ENCODE measurements around the gene AOAH. TPM values are rescaled to one million over a fixed set of nuclear protein-coding genes. Genes with fewer than 3 reads are reported as not detected.
"Not testable (repeated sequence)": the region's sequence is repeated elsewhere in the genome, so short reads cannot be mapped to it uniquely, and the experiment has no call there.

AOAH gene
- total RNA-seq, 6 experiments from 2014 or later: not detected

- peak; percentile 0 for DNase-seq
- Mint-ChIP-seq H3K27me3 (ENCODE audit: insufficient read depth) (peaks cover 5% of the 10 kb centered on the region; the same call in 1 of the 2 replicates), H3K27ac (no peak overlapping the region), H3K4me3 (no peak overlapping the region), H3K4me1 (ENCODE audit: low read depth) (no peaks in the 10 kb centered on the region), H3K9me3 (no peaks in the 10 kb centered on the region), H3K36me3 (ENCODE audit: low read depth) (no peaks in the 10 kb centered on the region)
- TF ChIP-seq, protein P1, sequence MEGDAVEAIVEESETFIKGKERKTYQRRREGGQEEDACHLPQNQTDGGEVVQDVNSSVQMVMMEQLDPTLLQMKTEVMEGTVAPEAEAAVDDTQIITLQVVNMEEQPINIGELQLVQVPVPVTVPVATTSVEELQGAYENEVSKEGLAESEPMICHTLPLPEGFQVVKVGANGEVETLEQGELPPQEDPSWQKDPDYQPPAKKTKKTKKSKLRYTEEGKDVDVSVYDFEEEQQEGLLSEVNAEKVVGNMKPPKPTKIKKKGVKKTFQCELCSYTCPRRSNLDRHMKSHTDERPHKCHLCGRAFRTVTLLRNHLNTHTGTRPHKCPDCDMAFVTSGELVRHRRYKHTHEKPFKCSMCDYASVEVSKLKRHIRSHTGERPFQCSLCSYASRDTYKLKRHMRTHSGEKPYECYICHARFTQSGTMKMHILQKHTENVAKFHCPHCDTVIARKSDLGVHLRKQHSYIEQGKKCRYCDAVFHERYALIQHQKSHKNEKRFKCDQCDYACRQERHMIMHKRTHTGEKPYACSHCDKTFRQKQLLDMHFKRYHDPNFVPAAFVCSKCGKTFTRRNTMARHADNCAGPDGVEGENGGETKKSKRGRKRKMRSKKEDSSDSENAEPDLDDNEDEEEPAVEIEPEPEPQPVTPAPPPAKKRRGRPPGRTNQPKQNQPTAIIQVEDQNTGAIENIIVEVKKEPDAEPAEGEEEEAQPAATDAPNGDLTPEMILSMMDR (IDR thresholded peaks at IDR 0.05): no peak
Measured at GRCh38 chr7:36651404-36651803, 72.9 kb downstream of the AOAH start.

- Mint-ChIP-seq H3K36me3 (ENCODE audit: low read depth) (no peaks in the 10 kb centered on the region), H3K4me1 (ENCODE audit: low read depth) (no peaks in the 10 kb centered on the region), H3K9me3 (no peaks in the 10 kb centered on the region), H3K4me3 (no peak overlapping the region), H3K27me3 (ENCODE audit: insufficient read depth) (peaks cover 5% of the 10 kb centered on the region; the same call in 1 of the 2 replicates), H3K27ac (no peak overlapping the region)
- DNase-seq: no peak
- TF ChIP-seq, protein P1 (IDR thresholded peaks at IDR 0.05): no peak
Measured at GRCh38 chr7:36650766-36651312, 73.5 kb downstream of the AOAH start.

GRCh38 chr7:36650320-36650719 lies 74.0 kb downstream of the AOAH start:
- no peak overlapping the region for H3K27ac Mint-ChIP-seq
- peaks cover 6% of the 10 kb centered on the region; the same call in 1 of the 2 replicates for H3K27me3 Mint-ChIP-seq (ENCODE audit: insufficient read depth)
- no peaks in the 10 kb centered on the region for H3K36me3 Mint-ChIP-seq (ENCODE audit: low read depth)
- H3K4me1 Mint-ChIP-seq (ENCODE audit: low read depth): no peaks in the 10 kb centered on the region
- H3K9me3 Mint-ChIP-seq: no peaks in the 10 kb centered on the region
- no peak overlapping the region for H3K4me3 Mint-ChIP-seq
- TF ChIP-seq, protein P1 (IDR thresholded peaks at IDR 0.05): no peak
- no peak for DNase-seq

DNA sequence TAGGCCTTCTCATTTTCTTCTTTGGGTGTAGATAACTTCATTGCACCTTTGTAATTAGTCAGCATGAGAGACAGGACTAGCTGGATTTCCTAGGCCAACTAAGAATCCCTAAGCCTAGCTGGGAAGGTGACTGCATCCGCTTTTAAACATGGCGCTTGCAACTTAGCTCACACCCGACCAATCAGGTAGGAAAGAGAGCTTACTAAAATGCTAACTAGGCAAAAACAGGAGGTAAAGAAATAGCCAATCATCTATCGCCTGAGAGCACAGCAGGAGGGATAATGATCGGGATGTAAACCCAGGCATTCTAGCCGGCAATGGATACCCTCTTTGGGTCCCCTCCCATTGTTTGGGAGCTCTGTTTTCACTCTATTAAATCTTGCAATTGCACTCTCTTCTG lies 75.0 kb downstream of the AOAH start:
- H3K4me3 Mint-ChIP-seq; H3K36me3 Mint-ChIP-seq (ENCODE audit: low read depth); H3K4me1 Mint-ChIP-seq (ENCODE audit: low read depth); H3K9me3 Mint-ChIP-seq; H3K27me3 Mint-ChIP-seq (ENCODE audit: insufficient read depth); DNase-seq; H3K27ac Mint-ChIP-seq: not testable (repeated sequence)

- DNase-seq: no peak
- Mint-ChIP-seq H3K9me3 (no peaks in the 10 kb centered on the region), H3K27ac (no peak overlapping the region), H3K4me1 (ENCODE audit: low read depth) (no peaks in the 10 kb centered on the region), H3K4me3 (no peak overlapping the region), H3K27me3 (ENCODE audit: insufficient read depth) (peaks cover 2% of the 10 kb centered on the region), H3K36me3 (ENCODE audit: low read depth) (no peaks in the 10 kb centered on the region)
- TF ChIP-seq, protein P1 (IDR thresholded peaks at IDR 0.05): no peak
Measured at GRCh38 chr7:36648441-36648840, 75.9 kb downstream of the AOAH start.

GRCh38 chr7:36644625-36645422 lies 79.5 kb downstream of the AOAH start:
- H3K4me1 Mint-ChIP-seq (ENCODE audit: low read depth): no peaks in the 10 kb centered on the region
- no peaks in the 10 kb centered on the region for H3K36me3 Mint-ChIP-seq (ENCODE audit: low read depth)
- H3K9me3 Mint-ChIP-seq: no peaks in the 10 kb centered on the region
- DNase-seq: no peak
- H3K4me3 Mint-ChIP-seq: no peak overlapping the region
- TF ChIP-seq, protein P1 (IDR thresholded peaks at IDR 0.05): no peak
- peaks cover 2% of the 10 kb centered on the region for H3K27me3 Mint-ChIP-seq (ENCODE audit: insufficient read depth)
- no peak overlapping the region for H3K27ac Mint-ChIP-seq

Data from HFFc6 (cell line).